ENCODE data around the gene ADRB1. TPM values are rescaled to one million over a fixed set of nuclear protein-coding genes. Genes with fewer than 3 reads are reported as not detected.

Gene ADRB1
- total RNA-seq, 3 donors from 2014 or later (not counting 1 experiment from before 2014, with no cell fraction given), result 0.12 to 2.9 (median 2.1) TPM

- no peak overlapping the region for H3K27ac ChIP-seq (ENCODE audit: low read length)
- H3K4me1 Mint-ChIP-seq, result peaks cover 22 to 36% of the 10 kb centered on the region in 2 donors
- H3K36me3 Mint-ChIP-seq, result no peaks in the 10 kb centered on the region
- H3K27me3 ChIP-seq (ENCODE audit: control insufficient read depth, insufficient read depth, low read length), result no peaks in the 10 kb centered on the region
- H3K27me3 Mint-ChIP-seq (ENCODE audit: low read depth in 2 of 2), result peaks cover 12 to 20% of the 10 kb centered on the region in 2 donors
- H3K36me3 ChIP-seq (ENCODE audit: control insufficient read depth, insufficient read depth, low read length), result no peaks in the 10 kb centered on the region
- TF ChIP-seq CTCF (IDR thresholded peaks at IDR 0.05), result no peak
- ATAC-seq (no peak), DNase-seq (no peak)
- no peaks in the 10 kb centered on the region for H3K9me3 Mint-ChIP-seq
- intact Hi-C loops (cut with micrococcal nuclease), result no loop called here
- no peak overlapping the region for H3K4me3 Mint-ChIP-seq
- no peak overlapping the region for H3K4me3 ChIP-seq (ENCODE audit: low read length)
- H3K27ac Mint-ChIP-seq, result no peak overlapping the region
- peaks cover 11% of the 10 kb centered on the region for H3K4me1 ChIP-seq (ENCODE audit: control insufficient read depth, insufficient read depth, low read length)
- WGBS (ENCODE audit: insufficient coverage), result 90% methylated on average over 3 of the region's 4 CpGs
- no peaks in the 10 kb centered on the region for H3K9me3 ChIP-seq (ENCODE audit: control insufficient read depth, insufficient read depth, low read length)
Measured at GRCh38 chr10:114028425-114028824, 15.2 kb upstream of the ADRB1 start.

DNA sequence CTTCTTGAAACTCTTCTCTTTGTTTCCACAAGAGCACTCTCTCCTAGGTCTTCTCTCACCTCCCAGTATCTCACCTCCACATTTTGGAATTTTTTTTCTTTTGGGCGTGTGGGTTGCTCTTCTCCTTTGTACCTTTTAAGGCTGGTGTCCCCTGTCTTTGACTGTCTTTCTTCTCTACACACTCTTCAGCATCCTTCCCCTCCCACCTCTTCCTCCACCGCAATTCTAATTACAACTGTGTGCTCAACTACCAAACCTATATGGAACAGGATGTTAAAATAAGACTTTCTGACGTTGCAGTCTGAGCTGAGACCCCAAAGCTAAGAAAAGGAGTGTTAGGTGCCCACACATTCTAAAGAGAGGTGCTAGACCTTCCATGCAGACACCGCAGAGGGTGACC lies 14.0 kb upstream of the ADRB1 start:
- DNase-seq (no peak), ATAC-seq (no peak)
- Histone ChIP-seq H3K36me3 (ENCODE audit: control insufficient read depth, insufficient read depth, low read length) (no peaks in the 10 kb centered on the region), H3K4me3 (ENCODE audit: low read length) (no peak overlapping the region), H3K9me3 (ENCODE audit: control insufficient read depth, insufficient read depth, low read length) (no peaks in the 10 kb centered on the region), H3K27ac (ENCODE audit: low read length) (no peak overlapping the region), H3K4me1 (ENCODE audit: control insufficient read depth, insufficient read depth, low read length) (peaks cover 10% of the 10 kb centered on the region), H3K27me3 (ENCODE audit: control insufficient read depth, insufficient read depth, low read length) (no peaks in the 10 kb centered on the region)
- Mint-ChIP-seq H3K27ac (no peak overlapping the region), H3K4me3 (no peak overlapping the region), H3K4me1 (peaks cover 14 to 27% of the 10 kb centered on the region in 2 donors), H3K36me3 (no peaks in the 10 kb centered on the region), H3K9me3 (no peaks in the 10 kb centered on the region), H3K27me3 (ENCODE audit: low read depth in 2 of 2) (peaks cover 17 to 21% of the 10 kb centered on the region in 2 donors)
- no peak for TF ChIP-seq CTCF (IDR thresholded peaks at IDR 0.05)
- 54% methylated on average over 2 of the region's 4 CpGs for WGBS (ENCODE audit: insufficient coverage)
- intact Hi-C loops (cut with micrococcal nuclease), result no loop called here

- intact Hi-C loops (cut with micrococcal nuclease), result no loop called here
- ATAC-seq (no peak), DNase-seq (no peak)
- Mint-ChIP-seq H3K36me3 (no peaks in the 10 kb centered on the region), H3K27me3 (ENCODE audit: low read depth in 2 of 2) (peaks cover 17 to 24% of the 10 kb centered on the region in 2 donors), H3K9me3 (no peaks in the 10 kb centered on the region), H3K4me1 (peaks cover 9 to 22% of the 10 kb centered on the region in 2 donors), H3K4me3 (no peak overlapping the region), H3K27ac (no peak overlapping the region)
- 90% methylated on average over 4 of the region's 6 CpGs for WGBS (ENCODE audit: insufficient coverage)
- no peak for TF ChIP-seq CTCF (IDR thresholded peaks at IDR 0.05)
- Histone ChIP-seq H3K27ac (ENCODE audit: low read length) (no peak overlapping the region), H3K36me3 (ENCODE audit: control insufficient read depth, insufficient read depth, low read length) (no peaks in the 10 kb centered on the region), H3K9me3 (ENCODE audit: control insufficient read depth, insufficient read depth, low read length) (no peaks in the 10 kb centered on the region), H3K27me3 (ENCODE audit: control insufficient read depth, insufficient read depth, low read length) (no peaks in the 10 kb centered on the region), H3K4me3 (ENCODE audit: low read length) (no peak overlapping the region), H3K4me1 (ENCODE audit: control insufficient read depth, insufficient read depth, low read length) (peaks cover 5% of the 10 kb centered on the region)
Measured at GRCh38 chr10:114030140-114030539, 13.5 kb upstream of the ADRB1 start.
